ENCODE measurements around the gene STAT6.

The STAT6 gene

DNA sequence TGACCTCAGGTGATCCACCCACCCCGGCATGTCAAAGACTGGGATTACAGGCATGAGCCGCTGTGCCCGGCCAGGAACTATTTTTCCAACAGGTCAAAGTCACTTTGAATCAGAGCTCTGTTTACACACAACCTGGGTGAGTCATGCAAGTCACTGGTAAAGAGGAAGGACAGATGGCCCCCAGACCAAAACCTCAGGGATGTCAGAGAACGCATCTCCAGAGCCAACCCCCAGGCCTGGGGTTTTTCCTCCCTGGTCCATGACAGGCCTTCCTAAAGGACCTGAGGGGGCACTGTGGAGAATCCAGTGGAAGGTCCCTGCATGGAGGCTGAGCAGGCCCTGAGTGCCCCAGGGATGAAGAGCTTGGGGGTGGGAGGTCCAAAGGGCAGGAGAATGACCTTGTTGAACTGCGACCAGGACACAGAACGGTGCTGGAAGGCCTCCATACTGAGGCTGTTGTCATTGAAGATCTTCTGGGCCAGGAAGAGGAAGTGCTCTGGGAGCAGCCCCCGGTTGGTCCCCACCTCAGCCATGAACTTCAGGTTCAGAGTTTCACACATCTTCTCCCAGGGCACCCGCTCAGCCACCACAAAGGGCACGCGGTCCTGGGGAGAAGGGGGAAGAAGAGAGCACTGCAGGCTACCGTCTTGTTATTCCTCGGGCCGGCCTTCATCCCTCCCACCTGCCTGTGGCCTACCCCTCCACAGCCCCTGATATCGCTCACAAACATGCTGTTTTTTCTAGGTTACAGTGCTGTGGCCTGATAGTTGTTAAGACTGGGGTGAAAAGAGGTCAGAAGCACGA lies 9.1 kb downstream of the STAT6 start:
- DNase-seq (ENCODE audit: low spot score), result no peak

DNA sequence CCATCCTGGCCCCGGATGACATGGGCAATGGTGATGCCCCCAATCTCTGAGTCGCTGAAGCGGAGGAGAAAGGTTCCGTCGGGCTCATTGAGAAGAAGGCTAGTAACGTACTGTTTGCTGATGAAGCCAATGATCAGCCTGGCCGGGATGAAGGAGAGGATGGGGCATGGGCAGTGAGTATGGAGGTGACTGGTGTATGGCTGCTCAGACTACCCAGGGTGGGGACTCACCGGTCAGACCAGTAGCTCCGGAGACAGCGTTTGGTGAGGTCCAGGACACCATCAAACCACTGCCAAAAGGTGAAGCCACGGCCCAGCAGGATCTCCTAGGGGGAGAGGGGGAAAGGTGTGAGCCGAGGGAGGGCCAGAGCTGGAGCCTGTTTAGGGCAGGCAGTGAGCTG lies 11.4 kb downstream of the STAT6 start:
- no peak for DNase-seq (ENCODE audit: low spot score)

DNA sequence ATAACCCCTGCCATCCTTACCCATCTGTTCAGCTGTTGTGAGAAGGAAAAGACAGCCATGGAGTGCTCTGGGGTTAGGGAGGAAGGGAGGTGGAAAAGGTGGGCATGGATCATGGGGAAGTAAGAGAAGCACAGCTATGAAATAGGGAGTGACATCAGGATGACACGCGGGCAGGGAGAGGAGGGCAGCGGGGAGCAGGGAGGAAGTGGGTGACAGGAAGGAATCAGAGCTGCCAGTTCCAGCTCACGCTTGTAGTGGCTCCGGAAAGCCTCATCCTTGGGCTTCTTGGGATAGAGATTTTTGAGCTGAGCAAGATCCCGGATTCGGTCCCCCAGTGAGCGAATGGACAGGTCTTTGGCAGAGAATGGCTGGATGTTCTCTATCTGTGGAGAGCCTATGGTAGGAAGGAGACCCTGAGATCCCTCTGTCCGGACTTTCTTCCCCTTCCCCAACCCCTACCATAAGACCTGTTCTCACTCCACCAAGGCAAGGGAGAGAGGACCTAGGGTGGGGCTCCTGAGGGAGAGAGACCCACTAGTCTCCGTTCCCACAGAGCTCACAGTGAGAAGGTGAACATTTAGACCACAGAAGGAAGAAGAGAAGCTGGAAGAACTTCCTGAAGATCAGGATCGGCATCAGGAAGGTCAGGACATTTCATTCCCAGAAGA lies 12.0 kb downstream of the STAT6 start:
- peak; percentile 40 for DNase-seq (ENCODE audit: low spot score)

DNA sequence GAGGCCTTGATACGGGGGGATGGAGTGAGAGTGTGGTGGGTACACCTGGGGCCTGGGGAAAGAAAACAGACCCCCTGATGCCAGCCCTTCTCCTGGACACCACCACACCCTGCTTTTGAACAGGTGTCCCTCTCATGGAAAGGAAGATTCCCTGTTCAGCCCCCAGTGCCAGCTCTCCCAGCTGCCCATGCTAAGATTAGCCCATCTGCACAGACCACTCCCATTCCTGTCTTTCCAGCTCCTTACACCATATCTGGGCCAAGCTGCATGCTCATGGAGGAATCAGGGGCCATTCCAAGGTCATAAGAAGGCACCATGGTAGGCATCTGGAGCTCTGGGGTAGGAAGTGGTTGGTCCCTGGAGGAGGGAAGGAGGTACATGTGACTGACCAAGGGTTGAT lies 12.6 kb downstream of the STAT6 start:
- DNase-seq (ENCODE audit: low spot score), result no peak

DNA sequence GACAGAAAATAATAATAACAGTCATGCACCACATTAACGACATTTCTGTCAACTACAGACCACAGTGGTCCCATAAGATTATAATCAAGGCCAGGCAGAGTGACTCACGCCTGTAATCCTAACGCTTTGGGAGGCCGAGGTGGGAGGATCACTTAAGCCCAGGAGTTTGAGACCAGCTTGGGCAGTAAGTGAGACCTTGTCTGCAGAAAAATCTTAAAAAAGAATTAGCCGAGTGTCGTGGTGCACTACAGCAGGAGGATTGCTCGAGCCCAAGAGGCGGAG lies 13.7 kb downstream of the STAT6 start:
- no peak for DNase-seq (ENCODE audit: low spot score)

DNA sequence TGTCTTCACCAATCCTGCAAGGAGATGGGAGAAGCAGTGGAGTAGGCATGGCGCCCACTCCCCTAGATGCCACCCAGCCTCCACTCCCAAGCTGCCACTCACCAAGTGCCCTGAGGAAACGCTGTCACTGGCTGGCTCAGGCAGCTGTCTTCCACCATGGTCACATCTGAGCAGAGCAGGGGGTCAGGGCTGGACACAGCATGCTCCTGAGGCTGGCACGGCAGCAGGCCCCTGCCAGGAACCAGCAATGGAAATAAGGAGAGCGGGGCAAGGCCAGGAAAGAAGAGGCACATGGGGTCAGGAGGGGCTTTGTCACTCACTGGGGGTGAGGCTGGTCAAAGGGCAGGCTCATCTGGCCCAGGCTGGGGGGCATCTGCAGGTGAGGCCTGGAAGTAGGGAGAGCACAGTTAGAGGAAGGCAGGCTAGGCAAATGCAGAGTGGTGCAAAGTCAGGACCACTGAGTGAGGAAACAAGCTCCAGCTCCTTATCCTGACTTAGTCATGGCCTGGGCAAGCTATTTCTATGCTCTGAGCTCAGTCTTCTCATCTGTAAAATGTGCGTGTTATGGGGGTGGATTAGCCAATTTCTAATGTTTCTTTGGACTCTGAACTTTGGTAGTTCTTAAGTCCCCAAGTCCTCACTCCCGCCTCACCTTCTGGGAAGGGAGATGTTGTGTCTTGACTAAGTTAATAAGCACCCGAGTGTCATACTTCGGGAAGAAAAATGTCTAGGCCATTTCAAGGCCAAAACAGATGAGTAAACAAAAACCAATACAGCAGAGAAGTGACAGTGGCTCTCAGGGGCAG lies 14.2 kb downstream of the STAT6 start:
- no peak for DNase-seq (ENCODE audit: low spot score)

GRCh38 chr12:57096099-57096572 lies 15.0 kb downstream of the STAT6 start:
- DNase-seq (ENCODE audit: low spot score), result no peak

DNA sequence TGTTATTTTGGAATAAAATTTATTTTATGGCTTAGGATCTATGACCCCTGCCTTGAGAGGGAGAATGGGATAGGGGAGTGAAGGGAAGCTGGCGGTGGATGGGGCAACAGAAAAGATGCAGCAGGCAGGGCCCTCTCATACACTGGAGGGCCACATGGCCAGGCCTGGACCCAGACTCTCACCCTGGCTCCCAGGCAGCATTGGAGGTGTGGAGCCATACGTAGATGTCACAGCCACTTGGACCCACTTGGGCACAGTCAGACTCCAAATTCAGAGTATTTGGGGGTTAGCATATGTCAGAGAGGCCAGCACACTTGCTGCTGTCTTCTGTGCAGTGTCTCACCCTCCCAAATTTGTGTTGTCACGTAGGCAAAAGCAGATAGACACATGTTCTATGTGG lies 15.7 kb downstream of the STAT6 start:
- DNase-seq (ENCODE audit: low spot score), result no peak

DNA sequence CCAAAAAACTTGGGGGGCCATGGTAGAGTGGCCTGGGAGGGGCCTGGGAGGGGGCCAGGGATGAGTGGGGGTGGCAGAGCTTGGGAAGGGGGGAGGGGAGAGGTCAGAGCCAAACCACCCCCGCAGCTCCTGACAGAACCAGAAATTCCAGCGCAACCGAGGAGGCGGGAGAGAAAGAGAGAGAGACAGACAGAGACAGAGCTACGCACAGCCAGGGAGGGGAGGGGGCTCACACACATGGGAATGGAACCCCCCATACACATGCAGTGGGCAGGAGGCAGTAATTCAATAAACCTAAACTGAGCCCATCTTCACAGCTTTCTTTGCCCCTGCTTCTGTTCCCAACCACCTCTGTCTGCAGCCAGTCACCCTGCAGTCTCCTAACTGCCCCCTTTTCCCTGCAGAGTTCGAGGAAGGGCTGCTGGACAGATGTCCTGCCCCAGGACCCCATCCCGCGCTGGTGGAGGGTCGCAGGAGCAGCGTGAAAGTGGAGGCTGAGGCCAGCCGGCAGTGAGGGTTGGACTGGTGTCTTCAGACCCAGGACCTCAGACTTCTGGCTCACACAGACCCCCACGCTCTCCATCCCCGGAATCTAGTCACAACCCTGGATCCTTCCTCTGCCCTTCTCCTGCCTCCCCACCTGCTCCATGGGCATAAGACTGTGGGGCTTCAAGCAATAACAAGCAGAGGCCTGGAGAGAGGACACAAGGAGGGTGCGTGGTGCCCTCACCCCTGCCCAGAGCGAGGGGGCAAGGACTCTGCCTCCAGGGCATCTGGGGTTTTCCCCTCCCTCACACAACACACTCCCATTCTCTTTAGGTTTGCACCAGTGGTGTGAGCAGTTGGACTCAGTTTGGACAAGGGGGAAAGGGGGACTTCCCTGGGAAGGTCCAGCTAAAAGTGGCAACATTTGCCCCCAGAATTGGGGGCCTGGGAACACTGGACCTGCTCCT lies 16.7 kb downstream of the STAT6 start:
- no peak for DNase-seq (ENCODE audit: low spot score)

DNA sequence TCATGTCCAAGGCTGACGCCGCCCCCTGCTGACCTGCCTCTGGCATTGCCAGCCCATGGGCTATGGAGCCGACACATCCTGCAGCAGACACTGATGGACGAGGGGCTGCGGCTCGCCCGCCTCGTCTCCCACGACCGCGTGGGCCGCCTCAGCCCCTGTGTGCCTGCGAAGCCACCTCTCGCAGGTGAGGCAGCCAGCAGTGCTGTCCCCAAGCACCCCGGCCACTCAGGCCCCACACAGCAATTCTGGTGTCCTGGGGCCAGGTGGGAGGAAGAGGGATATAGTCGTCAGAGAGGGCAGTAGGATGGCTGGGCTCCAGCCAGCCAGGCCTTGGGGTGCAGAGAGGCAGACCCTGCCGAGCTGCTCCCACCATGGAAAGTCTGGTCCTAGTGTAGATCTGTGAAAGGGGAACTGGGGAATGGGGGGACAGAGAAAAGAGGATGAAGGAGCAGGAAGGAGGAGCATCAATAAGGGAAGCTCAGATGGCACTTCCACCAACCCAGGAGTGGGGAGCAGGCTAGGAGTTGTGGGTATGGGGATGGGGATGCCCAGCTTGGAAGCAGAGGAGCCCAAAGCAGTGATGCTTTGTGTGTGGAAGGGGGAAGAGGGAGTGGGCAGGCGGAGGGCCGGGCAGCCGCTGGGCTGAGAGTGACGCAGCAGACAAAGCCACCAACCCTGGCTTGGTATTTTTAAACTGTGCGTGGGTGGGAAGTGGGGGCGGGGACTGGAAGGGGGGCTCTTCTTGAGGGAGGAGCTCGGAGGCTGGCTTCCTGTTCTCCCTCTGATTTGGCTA lies 17.6 kb downstream of the STAT6 start:
- DNase-seq (ENCODE audit: low spot score), result peak; percentile 55

DNA sequence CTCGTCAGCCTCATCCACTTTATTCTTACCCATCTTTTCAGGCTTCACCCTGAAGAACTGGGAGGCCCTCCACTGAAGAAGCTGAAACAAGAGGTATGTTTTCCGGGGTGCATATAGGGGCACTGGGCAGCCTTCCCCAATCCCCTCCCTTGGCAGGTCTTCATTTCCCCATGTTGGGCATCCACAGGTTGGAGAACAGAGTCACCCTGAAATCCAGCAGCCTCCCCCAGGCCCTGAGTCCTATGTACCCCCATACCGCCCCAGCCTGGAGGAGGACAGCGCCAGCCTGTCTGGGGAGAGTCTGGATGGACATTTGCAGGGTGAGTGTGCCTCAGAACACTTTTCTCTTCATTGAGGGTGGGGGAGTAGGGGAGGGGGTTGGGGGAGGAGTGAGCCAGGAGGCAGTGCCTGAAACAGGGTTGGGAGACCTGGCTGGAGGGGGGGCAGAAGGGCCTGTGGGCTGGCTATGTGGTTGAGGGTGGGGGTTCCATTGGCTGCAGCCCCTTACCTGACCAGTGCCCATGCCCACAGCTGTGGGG lies 18.2 kb downstream of the STAT6 start:
- DNase-seq (ENCODE audit: low spot score), result no peak

GRCh38 chr12:57092529-57092862 lies 18.7 kb downstream of the STAT6 start:
- DNase-seq (ENCODE audit: low spot score), result no peak

DNA sequence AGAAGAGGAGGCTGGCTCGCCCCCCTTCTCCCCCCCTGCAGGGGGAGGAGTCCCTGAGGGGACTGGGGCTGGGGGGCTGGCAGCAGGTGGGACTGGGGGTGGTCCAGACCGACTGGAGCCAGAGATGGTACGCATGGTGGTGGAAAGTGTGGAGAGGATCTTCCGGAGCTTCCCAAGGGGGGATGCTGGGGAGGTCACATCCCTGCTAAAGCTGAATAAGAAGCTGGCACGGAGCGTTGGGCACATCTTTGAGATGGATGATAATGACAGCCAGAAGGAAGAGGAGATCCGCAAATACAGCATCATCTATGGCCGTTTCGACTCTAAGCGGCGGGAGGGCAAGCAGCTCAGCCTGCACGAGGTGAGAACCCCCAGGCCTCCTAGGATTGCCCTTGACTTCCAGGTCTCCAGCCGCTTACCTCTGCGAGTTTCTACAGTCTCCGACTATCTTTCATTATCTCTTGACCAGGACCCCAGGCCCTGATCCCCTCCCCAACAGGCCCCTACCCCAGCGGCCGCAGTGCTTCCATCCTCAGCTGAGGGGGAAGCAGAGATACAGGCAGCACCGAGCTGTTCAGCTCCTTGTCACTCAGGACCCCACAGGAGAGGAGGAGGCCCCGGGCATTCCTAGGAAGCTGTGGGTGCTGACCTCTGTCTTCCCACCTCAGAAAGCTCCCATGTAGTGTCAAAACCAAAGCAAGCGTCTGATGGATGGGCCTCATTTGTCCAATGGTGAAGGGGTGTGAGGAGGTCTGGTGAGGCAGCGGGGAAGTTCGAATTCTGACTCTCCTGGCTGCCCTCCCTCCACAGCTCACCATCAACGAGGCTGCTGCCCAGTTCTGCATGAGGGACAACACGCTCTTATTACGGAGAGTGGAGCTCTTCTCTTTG lies 19.3 kb downstream of the STAT6 start:
- DNase-seq (ENCODE audit: low spot score), result no peak

- no peak for DNase-seq (ENCODE audit: low spot score)
Measured at GRCh38 chr12:57090924-57091637, 20.1 kb downstream of the STAT6 start.

- DNase-seq (ENCODE audit: low spot score), result no peak
Measured at GRCh38 chr12:57090490-57090889, 20.7 kb downstream of the STAT6 start.

- DNase-seq (ENCODE audit: low spot score), result peak; percentile 65
Measured at GRCh38 chr12:57089271-57090245, 21.6 kb downstream of the STAT6 start.

- DNase-seq (ENCODE audit: low spot score), result peak; percentile 94
Measured at GRCh38 chr12:57088354-57089270, 22.6 kb downstream of the STAT6 start, which contains the start of gene NAB2. TSS of gene NAB2 (plus strand) at chr12:57089114. CDS start at chr12:57089272, 158 bp downstream.

Measured in RKO (cell line).